H1 (cell line): Measurements from ENCODE around the gene ANKLE1. TPM values are rescaled to one million over a fixed set of nuclear protein-coding genes. Genes with fewer than 3 reads are reported as not detected.

Source experiments
- CTCF ChIA-PET: fragments of 300-600 bp; sonication (Branson Sonifier 250); formaldehyde crosslinking; loops from one replicate; lab custom pipeline; 2021; ENCODE audit not compliant: partially characterized antibody; lab: Charles Lee
- POLR2A ChIA-PET: fragments of 300-600 bp; sonication (Branson Sonifier 250); formaldehyde crosslinking; loops from one replicate; lab custom pipeline; 2021; ENCODE audit warnings: inconsistent platforms; ENCODE audit not compliant: partially characterized antibody; lab: Charles Lee
- DNase-seq, 2 experiments: peaks; one replicate each; pipeline versions ENCODE4 v3.0.0 to v3.0.0-alpha.2; 2010 to 2022; ENCODE audit warnings: low spot score in 2 of 2, low read depth in 1 of 2, mixed read lengths in 1 of 2
- FAIRE-seq: peaks from 2 replicates; lab custom pipeline; 2011; peaks lifted over from hg19 to GRCh38; lab: Jason Lieb, UNC
- H2AFZ ChIP-seq: 2 replicates; pipeline ENCODE4 v1.8.1; 2012; ENCODE audit warnings: low read length, inconsistent platforms
- H2AK5ac ChIP-seq: 2 replicates; pipeline ENCODE4 v1.6.1; 2013; ENCODE audit warnings: low read depth, low read length
- H2BK120ac ChIP-seq: replicated peaks from 2 replicates; pipeline ENCODE3; 2013; ENCODE audit warnings: low read depth, low read length, inconsistent platforms
- H2BK12ac ChIP-seq: 2 replicates; pipeline ENCODE4 v1.6.1; 2013; ENCODE audit warnings: low read depth, low read length
- H2BK15ac ChIP-seq: 2 replicates; pipeline ENCODE4 v1.6.1; 2013; ENCODE audit warnings: low read length
- H2BK20ac ChIP-seq: 2 replicates; pipeline ENCODE4 v1.6.1; 2013; ENCODE audit warnings: low read length
- H2BK5ac ChIP-seq: 2 replicates; pipeline ENCODE4 v1.6.1; 2013; ENCODE audit warnings: low read depth, low read length
- H3K14ac ChIP-seq: 2 replicates; pipeline ENCODE4 v1.6.1; 2013; ENCODE audit warnings: inconsistent platforms; ENCODE audit not compliant: insufficient read length
- H3K18ac ChIP-seq: 2 replicates; pipeline ENCODE4 v1.6.1; 2013; ENCODE audit warnings: low read length; ENCODE audit errors: extremely low read depth
- H3K23ac ChIP-seq: 2 replicates; pipeline ENCODE4 v1.6.1; 2013; ENCODE audit warnings: inconsistent platforms; ENCODE audit not compliant: insufficient read length
- H3K23me2 ChIP-seq: 2 replicates; pipeline ENCODE4 v1.6.1; 2013; ENCODE audit warnings: low read depth, low read length
- H3K27ac ChIP-seq: 2 replicates; pipeline ENCODE4 v1.6.1; 2011; ENCODE audit warnings: low read depth, low read length, inconsistent platforms
- H3K27me3 ChIP-seq, 4 experiments: replicated peaks in 1 of 4; 1 replicate in 1 of 4; 2 replicates in 3 of 4; pipeline versions ENCODE4 v1.6.1 to v1.8.1; 2011 to 2013; ENCODE audit warnings: low read length in 3 of 4, mild to moderate bottlenecking in 3 of 4, inconsistent platforms in 2 of 4, mixed read lengths in 2 of 4, moderate library complexity in 1 of 4; ENCODE audit not compliant: control insufficient read depth in 3 of 4, insufficient read depth in 3 of 4; ENCODE audit errors: extremely low read depth in 1 of 4
- H3K36me3 ChIP-seq, 4 experiments: 2 replicates each; pipeline versions ENCODE4 v1.6.1 to v1.8.1; 2011 to 2013; ENCODE audit warnings: mild to moderate bottlenecking in 4 of 4, low read length in 3 of 4, moderate library complexity in 2 of 4, control low read depth in 1 of 4, inconsistent platforms in 1 of 4; ENCODE audit not compliant: insufficient read depth in 4 of 4, control insufficient read depth in 2 of 4
- H3K4ac ChIP-seq: replicated peaks from 2 replicates; pipeline ENCODE3; 2013; ENCODE audit warnings: low read length, low read depth, mixed read lengths, inconsistent platforms; ENCODE audit not compliant: insufficient read length
- H3K4me1 ChIP-seq, 4 experiments: replicated peaks in 1 of 4; 1 replicate in 1 of 4; 2 replicates in 3 of 4; pipeline versions ENCODE4 v1.6.1 to v1.8.1; 2011 to 2013; ENCODE audit warnings: low read length in 3 of 4, inconsistent platforms in 2 of 4, mixed read lengths in 1 of 4; ENCODE audit not compliant: insufficient read depth in 4 of 4, control insufficient read depth in 3 of 4
- H3K4me2 ChIP-seq, 2 experiments: 2 replicates each; pipeline versions ENCODE4 v1.6.1 to v1.8.1; 2011 to 2013; ENCODE audit warnings: low read depth in 2 of 2, low read length in 2 of 2, control low read depth in 1 of 2, inconsistent platforms in 1 of 2, mild to moderate bottlenecking in 1 of 2; ENCODE audit not compliant: insufficient read depth in 1 of 2
- H3K4me3 ChIP-seq, 4 experiments: fragments of 200-600, 300-600 bp in 1 of 4; sonication (generic), shearing (Covaris generic), sonication (Bioruptor Twin) in 1 of 4; 2 replicates each; pipeline versions ENCODE4 v1.5.1 to v1.8.1; 2011 to 2016; ENCODE audit warnings: low read length in 4 of 4, low read depth in 3 of 4, control low read depth in 2 of 4, inconsistent platforms in 2 of 4, mild to moderate bottlenecking in 2 of 4, mixed read lengths in 1 of 4, moderate library complexity in 1 of 4; ENCODE audit not compliant: insufficient read depth in 2 of 4; ENCODE audit errors: extremely low read depth in 1 of 4
- H3K56ac ChIP-seq: replicated peaks from 2 replicates; pipeline ENCODE3; 2013; ENCODE audit warnings: low read depth, mild to moderate bottlenecking, mixed read lengths, low read length, inconsistent platforms; ENCODE audit not compliant: insufficient read length
- H3K79me1 ChIP-seq: 2 replicates; pipeline ENCODE4 v1.6.1; 2013; ENCODE audit warnings: low read depth, low read length, control low read depth
- H3K79me2 ChIP-seq, 2 experiments: 2 replicates each; pipeline versions ENCODE4 v1.6.1 to v1.8.1; 2012 to 2013; ENCODE audit warnings: low read length in 2 of 2, mild to moderate bottlenecking in 2 of 2, inconsistent platforms in 1 of 2; ENCODE audit not compliant: insufficient read depth in 2 of 2, control insufficient read depth in 1 of 2
- H3K9ac ChIP-seq, 4 experiments: replicated peaks in 1 of 4; 1 replicate in 1 of 4; 2 replicates in 3 of 4; pipeline versions ENCODE4 v1.6.1 to v1.8.1; 2011 to 2013; ENCODE audit warnings: low read depth in 3 of 4, low read length in 3 of 4, control low read depth in 2 of 4, mild to moderate bottlenecking in 2 of 4, moderate library complexity in 2 of 4, inconsistent platforms in 1 of 4; ENCODE audit errors: extremely low read depth in 1 of 4
- H3K9me3 ChIP-seq, 2 experiments: 2 replicates each; pipeline versions ENCODE4 v1.6.1 to v1.8.1; 2012 to 2013; ENCODE audit warnings: mild to moderate bottlenecking in 2 of 2, moderate library complexity in 2 of 2, control low read depth in 1 of 2, inconsistent platforms in 1 of 2, low read depth in 1 of 2, low read length in 1 of 2, mixed read lengths in 1 of 2; ENCODE audit not compliant: insufficient read depth in 2 of 2
- H4K20me1 ChIP-seq, 2 experiments: replicated peaks in 1 of 2; 2 replicates each; pipeline versions ENCODE3 to v1.8.1; 2011 to 2013; ENCODE audit warnings: inconsistent platforms in 2 of 2, low read length in 2 of 2, mild to moderate bottlenecking in 1 of 2; ENCODE audit not compliant: insufficient read depth in 2 of 2, control insufficient read depth in 1 of 2
- H4K5ac ChIP-seq: 2 replicates; pipeline ENCODE4 v1.6.1; 2013; ENCODE audit warnings: low read length, low read depth, mixed read lengths, inconsistent platforms; ENCODE audit not compliant: insufficient read length
- H4K8ac ChIP-seq: 2 replicates; pipeline ENCODE4 v1.8.0; 2013; ENCODE audit warnings: mild to moderate bottlenecking, moderate library complexity, low read length, inconsistent platforms; ENCODE audit not compliant: insufficient read depth; ENCODE audit errors: extremely low read depth
- H4K91ac ChIP-seq: replicated peaks from 2 replicates; pipeline ENCODE3; 2013; ENCODE audit warnings: low read length, mixed read lengths, inconsistent platforms; ENCODE audit not compliant: insufficient read length
- E2F6 ChIP-seq: IDR thresholded peaks from 2 replicates; pipeline ENCODE4 v1.6.1; 2012; ENCODE audit warnings: inconsistent platforms
- MAX ChIP-seq: IDR thresholded peaks from 2 replicates; pipeline ENCODE4 v1.6.1; 2012; ENCODE audit warnings: inconsistent platforms
- RFX5 ChIP-seq: IDR thresholded peaks from 2 replicates; pipeline ENCODE4 v1.6.1; 2011; ENCODE audit warnings: low read depth, low read length, improper control_type of control experiment, borderline replicate concordance
- TAF7 ChIP-seq: optimal IDR thresholded peaks from 2 replicates; pipeline ENCODE3; 2011; ENCODE audit warnings: low read depth, mild to moderate bottlenecking, inconsistent platforms, low read length, moderate library complexity, borderline replicate concordance
- YY1 ChIP-seq: IDR thresholded peaks from 2 replicates; pipeline ENCODE4 v1.6.1; 2011; ENCODE audit warnings: low read depth, mild to moderate bottlenecking, low read length
- WGBS, 2 experiments: shearing (Covaris generic) in 1 of 2; methylation state at CpG; one replicate each; pipeline versions ENCODE4 v1.1.6 to v1.1.7; 2013 to 2015; ENCODE audit warnings: low lambda C conversion rate in 2 of 2, mixed read lengths in 2 of 2, inconsistent platforms in 1 of 2, low coverage in 1 of 2, missing lambda C conversion rate in 1 of 2; ENCODE audit not compliant: insufficient replicate concordance in 2 of 2, insufficient coverage in 1 of 2, insufficient read length in 1 of 2; ENCODE audit errors: extremely low coverage in 1 of 2, missing lambda C conversion rate in 1 of 2; 5-methylcytosine and 5-hydroxymethylcytosine counted together
- polyA plus RNA-seq, 7 experiments: library from polyadenylated mRNA; depleted of rRNA in 3 of 7; stranded (reverse) in 5 of 7; unstranded in 2 of 7; fragments of >200 nt in 5 of 7; fragments of 200-250 nt in 2 of 7; gene quantifications; 1 replicate in 5 of 7; 2 replicates in 1 of 7; 4 replicates in 1 of 7; pipeline versions ENCODE4 v1.2.1 to v1.2.3, GENCODE V29; 2011 to 2013; ENCODE audit warnings: missing spikeins in 2 of 7, mixed read lengths in 2 of 7
- total RNA-seq: library from RNA; stranded (reverse); fragmentation: NEBNext Ultra II Directional; extraction: Animal tissue kit (Norgen Biotek cat#: 25700); gene quantifications from 2 replicates; pipeline ENCODE4 v1.2.1, GENCODE V29; 2021

ANKLE1 gene
- total and polyA plus RNA-seq, 2 of the 8 experiments (the other 6 are each of a cell fraction or from before 2014, with no cell fraction given) = 6.1 to 9.6 TPM

GRCh38 chr19:17306285-17306714 is 24.6 kb downstream of the ANKLE1 start:
- Histone ChIP-seq H2BK20ac (no peak overlapping the region), H3K4me1 (peaks cover 14 to 29% (median 19%) of the 10 kb centered on the region in 4 experiments), H3K27ac (peak overlapping the region; percentile 81), H3K36me3 (peaks cover 0 to 1% (median 0%) of the 10 kb centered on the region in 4 experiments; a peak in 2 of 8 replicates), H2BK120ac (peak overlapping the region; percentile 21), H4K8ac (no peak overlapping the region; the same call in 1 of the 2 replicates), H4K91ac (peak overlapping the region; percentile 97), H2BK12ac (0 out of 2 replicates have a peak overlapping the region, but pooled peaks have one; percentile 68), H2AK5ac (no peak overlapping the region), H3K4me2 (peak overlapping the region; percentile 82 to 90), H3K56ac (peak overlapping the region; percentile 88), H3K23me2 (peaks cover 12% of the 10 kb centered on the region), H3K79me2 (peaks cover 8 to 19% of the 10 kb centered on the region in 2 experiments; a peak in 3 of 4 replicates), H3K18ac (peak overlapping the region; percentile 95), H2BK15ac (no peak overlapping the region), H4K5ac (peak overlapping the region; percentile 89), H3K4me3 (peak overlapping the region; percentile 75 to 95 (median 80)), H3K23ac (no peak overlapping the region), H3K79me1 (peaks cover 10% of the 10 kb centered on the region), H3K9ac (peak overlapping the region; percentile 40 to 84 (median 82)), H3K9me3 (no peaks in the 10 kb centered on the region), H3K4ac (peak overlapping the region; percentile 75), H3K27me3 (no peaks in the 10 kb centered on the region), H4K20me1 (peaks cover 1 to 10% of the 10 kb centered on the region in 2 experiments), H2BK5ac (peak overlapping the region; percentile 96), H2AFZ (0 out of 2 replicates have a peak overlapping the region, but pooled peaks have one; percentile 30), H3K14ac (no peak overlapping the region)
- FAIRE-seq = no peak
- ChIA-PET POLR2A (interaction anchor here (0.6 to 18.5 kb wide), 8 partner anchors 9 to 109 kb away, joined by 3 to 329 read pairs (median 3); partner anchors contain the start of genes ANO8 and USE1), CTCF (interaction anchor here (0.7 to 2.5 kb wide), 12 partner anchors 10 to 85 kb away, joined by 3 to 12 read pairs (median 6); no protein-coding TSS in a partner anchor)
- TF ChIP-seq TAF7 = peak; percentile 23
- TF ChIP-seq MAX = peak; percentile 48; the same call in 1 of the 2 replicates
- TF ChIP-seq YY1 = 0 out of 2 replicates have a peak, but pooled peaks have one; percentile 19
- peak; percentile 65; the same call in 1 of the 2 replicates for TF ChIP-seq E2F6
- TF ChIP-seq RFX5 = no peak
- WGBS, 2 experiments = 5% methylated on average over 28 of the region's 28 CpGs; no CpG with 5 or more reads in 1 of the 2 experiments
- DNase-seq = no peak
